CMK (cell line): ENCODE data around the gene TEX22.

Experiments
- DNase-seq: peaks from one replicate; pipeline ENCODE4 v3.0.0-alpha.2; 2010; ENCODE audit warnings: low read depth

Gene TEX22

GRCh38 chr14:105420974-105421674, 22.8 kb downstream of the TEX22 start:
- DNase-seq = no peak

GRCh38 chr14:105421723-105422615, 23.6 kb downstream of the TEX22 start:
- no peak for DNase-seq

DNA sequence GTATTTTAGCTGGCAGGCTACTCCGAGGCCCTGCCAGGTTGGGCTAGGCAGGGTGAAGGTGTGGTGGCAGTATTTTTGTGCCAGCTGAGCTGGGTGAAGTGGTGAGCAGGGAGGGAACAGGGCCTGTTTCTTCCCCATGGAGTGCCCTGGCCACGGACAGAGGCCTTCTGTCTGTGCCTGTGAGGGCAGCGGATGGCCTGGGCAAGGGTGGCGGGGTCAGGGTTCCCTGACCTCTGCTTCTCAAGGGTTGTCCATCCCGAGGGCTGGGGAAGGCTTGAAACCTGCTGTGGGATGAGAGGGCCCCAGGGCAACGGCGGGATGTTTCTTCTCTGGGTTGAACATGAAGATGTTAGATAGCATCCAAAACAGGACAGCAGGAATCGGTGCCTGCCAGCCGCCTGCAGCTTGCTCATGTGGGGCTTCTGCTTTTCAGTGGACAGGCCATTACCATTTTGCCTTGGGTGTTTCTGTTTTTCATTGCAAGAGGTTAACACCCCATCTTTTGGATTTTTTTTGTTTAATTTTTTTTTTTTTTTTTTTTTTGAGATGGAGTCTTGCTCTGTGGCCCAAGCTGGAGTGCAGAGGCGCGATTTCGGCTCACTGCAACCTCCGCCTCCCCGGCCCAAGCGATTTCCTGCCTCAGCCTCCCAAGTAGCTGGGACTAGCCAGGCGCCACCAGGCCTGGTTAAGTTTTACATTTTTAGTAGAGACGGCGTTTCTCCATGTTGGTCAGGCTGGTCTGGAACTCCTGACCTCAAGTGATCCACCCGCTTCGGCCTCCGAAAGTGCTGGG, 24.6 kb downstream of the TEX22 start:
- no peak for DNase-seq

DNA sequence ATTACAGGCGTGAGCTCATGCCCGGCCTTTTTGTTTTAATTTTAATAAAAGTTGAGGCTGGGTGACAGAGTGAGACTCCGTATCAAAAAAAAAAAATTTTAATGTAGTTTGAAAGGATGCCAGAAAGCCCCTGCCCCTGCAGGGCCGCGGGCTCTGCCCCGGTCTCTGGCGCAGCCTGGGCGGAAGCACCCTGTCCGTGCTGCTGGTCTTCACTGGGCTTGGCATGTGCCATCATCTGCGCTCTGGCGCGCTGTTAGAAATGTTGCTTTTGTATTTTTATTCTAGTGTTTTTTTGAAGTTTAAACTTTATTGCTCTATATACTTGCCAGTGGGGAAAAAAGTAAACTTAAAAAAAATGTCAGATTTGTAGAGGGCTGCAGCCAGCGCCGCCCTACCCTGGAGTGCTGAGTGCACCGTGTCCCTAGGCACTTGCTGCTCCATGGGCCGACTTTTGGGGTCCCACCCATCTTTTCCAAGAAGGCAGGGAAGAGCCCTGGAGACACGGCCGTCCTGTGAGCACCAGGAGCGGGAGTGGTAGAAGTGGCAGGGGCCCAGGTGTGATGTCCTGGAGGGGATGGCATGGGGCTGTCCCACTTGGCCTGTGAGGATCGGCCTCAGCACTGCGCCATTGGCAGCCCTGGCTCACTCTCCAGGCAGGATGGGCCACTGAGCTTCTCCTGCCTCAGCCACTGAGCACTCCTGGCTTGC, 25.3 kb downstream of the TEX22 start:
- DNase-seq = no peak

DNA sequence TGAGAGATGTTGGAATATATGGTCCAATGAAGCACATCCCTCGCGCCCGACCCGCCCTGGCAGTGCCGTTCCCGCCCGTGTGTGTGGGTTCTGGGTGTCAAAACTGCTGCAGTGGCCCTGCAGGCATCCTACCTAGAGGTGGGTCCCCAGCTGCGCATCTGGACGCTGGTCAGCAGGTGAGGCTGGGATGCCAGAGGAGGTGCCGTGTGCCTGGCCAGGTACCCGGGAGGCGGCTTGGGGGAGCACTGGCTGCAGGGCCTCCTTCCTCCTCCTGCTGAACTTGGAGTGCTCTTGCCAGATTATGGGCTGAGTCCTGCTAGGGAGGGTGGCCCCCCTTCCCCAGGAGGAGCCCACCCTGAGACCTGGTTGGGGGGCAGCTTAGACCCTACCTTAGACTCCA, 26.5 kb downstream of the TEX22 start:
- DNase-seq = no peak

- DNase-seq = no peak
Observed at GRCh38 chr14:105425823-105426247, 27.5 kb downstream of the TEX22 start.

DNA sequence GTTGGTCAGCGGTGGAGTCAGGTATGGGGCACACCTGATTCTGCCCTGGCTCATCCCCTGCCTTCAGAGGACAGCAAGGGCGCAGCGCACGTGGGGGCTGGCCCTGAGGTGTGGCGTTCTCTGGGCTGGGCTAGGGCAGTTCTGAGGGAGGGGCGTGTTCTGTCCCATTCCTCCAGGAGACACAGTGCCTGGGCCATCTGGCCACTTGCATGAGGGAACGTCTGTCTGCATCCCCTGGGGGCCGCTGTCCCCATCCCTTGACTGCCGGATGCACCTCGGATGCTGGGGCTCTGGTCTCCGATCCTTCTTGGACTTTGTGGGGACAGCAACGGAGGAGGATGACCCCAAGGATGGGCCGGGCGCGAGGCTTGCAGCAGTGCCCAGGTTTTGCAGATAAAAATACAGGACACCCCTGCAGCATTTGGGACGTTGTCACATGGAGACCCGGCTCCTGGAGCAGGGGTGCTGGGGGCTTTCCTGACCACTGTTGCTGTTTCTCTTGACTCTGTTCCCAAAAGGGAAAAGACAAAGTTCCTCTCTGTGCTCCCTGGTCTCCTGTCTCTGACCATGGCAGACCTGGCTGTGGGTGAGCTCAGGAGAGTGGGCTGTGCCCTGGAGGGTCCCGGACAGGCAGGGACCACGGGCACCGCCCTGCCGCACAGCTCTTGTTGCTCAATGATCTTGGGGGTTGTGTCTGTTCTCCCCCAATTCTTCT, 28.2 kb downstream of the TEX22 start:
- DNase-seq = no peak

DNA sequence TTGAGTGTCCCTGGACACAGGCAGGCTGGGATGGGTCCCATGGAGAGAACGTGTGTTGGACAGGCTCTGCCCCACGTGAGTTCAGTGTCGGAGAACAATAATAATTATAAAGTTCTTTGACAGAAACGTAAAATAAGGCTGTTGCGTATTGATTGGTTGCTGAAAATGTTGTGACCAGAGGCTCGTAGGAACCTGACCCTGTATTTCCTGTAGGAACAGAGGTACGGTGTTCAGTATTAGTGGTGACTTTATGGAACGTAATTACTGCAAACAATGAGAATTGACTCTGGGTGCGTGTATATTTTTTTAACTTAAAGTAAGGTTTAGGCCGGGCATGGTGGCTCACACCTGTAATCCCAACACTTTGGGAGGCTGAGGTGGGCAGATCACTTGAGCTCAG, 29.1 kb downstream of the TEX22 start:
- no peak for DNase-seq

- DNase-seq = no peak
Observed at GRCh38 chr14:105427936-105428485, 29.7 kb downstream of the TEX22 start.

DNA sequence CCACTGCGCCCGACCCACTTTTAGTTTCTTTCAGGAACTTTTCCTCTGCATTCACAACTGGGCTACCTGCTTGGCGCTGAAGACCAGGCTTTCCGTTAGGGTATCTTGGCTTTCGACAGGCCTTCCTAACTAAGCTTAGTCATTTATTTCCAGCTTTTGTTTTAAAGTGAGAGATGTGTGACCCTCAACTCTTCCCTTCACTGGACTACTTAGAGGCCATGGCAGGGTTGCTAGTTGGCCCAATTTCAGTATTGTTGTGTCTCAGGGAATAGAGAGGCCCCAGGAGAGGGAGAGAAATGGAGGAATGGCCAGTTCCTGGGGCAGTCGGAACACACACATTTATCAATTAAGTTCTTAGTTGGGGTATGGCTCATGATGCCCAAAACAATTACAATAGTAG, 31.7 kb downstream of the TEX22 start:
- no peak for DNase-seq

DNA sequence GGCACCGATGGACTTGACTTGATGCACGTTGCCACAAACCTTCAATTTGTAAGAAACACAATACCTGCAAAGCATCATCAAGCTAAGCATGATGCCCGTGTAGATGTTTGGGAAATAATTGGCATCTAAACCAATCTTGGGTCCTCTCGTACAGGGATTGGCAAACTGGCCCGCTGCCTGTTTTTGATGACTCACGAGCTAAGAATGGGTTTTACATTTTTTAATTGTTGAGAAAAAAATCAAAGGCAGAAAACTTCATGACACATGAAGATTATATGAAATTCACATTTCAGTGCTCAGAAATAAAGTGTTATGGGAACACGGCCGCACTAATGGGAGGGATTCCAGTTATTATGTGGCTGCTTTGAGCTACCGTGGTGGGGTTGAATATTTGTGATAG, 32.2 kb downstream of the TEX22 start:
- no peak for DNase-seq

DNA sequence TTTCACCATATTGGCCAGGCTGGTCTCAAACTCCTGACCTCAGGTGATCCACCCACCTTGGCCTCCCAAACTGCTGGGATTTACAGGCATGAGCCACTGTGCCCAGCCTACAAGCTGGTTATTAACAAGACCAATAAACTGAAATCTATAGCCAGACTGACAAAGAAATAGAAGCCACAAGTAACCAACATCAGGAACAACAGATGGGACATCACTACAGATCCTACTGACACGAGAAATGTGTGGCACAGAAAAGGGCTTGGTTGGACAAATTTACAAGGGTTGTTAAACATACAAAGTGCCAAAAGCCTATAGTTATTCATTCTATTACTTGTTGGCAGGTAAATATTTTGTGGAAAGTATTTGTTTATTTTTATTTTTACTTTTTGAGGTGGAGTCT, 32.9 kb downstream of the TEX22 start:
- no peak for DNase-seq

GRCh38 chr14:105432657-105433056, 34.3 kb downstream of the TEX22 start:
- DNase-seq = no peak

DNA sequence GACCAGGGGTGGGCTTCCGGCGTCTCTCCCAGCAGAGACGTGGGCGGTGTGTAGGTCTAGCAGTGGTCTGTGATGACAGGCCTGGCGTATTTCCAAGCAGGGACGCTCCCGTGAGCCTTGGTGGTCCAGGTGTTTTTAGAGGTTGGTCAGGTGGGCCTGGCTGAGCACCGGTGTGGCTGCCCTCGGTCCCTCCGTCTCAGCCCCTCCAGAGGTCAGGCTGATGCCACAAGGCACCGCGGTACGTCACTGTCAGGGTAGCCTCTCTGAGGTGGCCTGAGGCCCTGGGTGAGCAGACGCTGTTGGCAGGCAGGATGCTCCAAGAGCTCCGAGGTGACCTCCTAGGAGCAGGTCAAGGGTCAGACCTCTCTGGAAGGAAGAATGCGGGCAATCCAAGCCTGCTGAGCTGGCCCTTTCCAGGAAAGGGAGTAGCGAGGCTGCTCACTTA, 34.8 kb downstream of the TEX22 start:
- DNase-seq = no peak

DNA sequence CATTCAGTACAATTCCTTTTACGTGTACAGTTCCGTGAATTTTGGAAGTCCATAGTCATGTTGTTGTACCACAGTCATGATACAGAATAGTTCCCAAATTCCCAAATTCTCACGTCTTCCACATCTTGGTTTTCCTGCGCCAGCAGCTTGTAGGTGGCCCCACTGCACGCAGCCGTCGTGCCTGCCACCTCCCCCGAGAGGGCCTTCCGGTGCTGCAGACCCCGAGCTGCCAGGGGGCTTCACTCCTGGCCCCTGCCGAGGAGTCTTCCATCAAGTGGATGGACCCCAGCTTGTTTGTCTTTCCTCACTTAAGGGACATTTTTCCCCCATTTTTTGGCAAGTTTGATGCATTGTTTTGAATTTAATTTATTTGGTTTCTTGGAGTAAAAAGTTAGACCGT, 38.1 kb downstream of the TEX22 start:
- DNase-seq = no peak

DNA sequence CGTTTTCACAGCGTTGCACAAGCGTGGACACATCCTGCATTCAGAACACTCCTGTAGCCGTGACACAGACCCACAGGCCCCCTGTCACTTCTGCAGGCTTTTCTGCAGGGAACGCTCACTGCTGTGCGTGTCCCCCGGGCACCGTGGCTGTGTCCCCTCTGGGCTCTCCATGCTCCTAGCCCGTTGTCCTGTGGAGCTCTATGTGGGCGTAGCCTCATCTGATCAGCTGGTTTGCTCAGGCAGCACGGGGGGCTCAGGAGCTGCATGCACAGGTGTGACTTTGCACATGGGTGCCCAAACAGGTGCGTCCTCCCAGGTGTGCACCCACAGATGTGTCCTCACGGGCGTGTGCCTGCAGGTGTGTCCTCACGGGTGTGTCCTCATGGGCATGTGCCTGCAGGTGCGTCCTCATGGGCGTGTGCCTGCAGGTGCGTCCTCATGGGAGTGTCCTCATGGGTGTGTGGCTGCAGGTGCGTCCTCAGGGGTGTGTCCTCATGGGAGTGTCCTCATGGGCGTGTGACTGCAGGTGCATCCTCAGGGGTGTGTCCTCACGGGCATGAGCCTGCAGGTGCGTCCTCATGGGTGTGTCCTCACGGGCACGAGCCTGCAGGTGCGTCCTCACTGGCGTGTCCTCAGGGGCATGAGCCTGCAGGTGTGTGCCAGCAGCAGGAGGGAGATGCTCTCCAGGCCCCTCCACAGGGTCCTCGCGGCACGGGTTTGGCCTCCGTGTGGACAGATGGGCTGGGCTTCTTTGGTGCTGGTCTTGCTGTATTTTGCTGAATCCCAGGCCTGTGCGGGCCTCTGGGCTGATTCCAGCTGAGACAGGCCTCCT, 38.8 kb downstream of the TEX22 start:
- no peak for DNase-seq

DNA sequence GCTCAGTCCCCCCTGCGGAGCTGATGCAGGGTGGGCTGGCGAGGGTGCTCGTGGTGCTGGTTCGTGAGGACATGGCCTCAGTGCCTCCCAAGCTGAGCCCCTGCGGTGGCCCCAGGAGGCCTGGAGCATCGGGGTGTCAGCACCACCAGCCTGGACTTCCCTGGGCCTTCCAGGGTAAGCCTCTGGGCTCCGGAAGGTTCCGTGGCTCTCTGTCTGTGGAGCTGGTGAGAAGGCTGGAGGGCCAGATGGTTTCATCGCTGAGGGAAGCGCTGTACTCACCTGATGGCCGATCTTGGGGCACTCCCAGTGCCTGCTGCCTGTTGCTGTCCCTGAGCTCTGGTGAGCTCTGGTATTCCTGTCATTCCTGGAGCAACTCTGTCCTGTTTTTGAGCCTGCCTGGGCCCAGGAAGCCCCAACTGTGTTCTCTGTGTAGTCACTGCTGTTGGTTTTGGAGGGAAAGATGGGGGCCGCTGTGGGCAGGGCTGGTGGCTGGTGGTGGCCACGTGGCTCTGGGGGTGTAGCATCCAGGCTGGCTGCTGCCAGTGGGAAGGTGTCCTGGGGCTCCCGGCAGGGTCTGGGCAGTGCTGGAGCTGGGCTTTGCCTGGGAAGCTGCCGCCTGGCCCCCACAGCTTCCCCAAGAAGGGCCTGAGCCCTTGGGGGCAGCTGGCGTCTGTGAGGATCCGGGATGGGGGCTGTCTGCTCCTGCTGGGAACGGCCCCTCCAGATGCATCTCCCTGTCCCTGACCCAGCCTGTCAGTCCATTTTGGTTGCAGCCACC, 39.6 kb downstream of the TEX22 start:
- no peak for DNase-seq

DNA sequence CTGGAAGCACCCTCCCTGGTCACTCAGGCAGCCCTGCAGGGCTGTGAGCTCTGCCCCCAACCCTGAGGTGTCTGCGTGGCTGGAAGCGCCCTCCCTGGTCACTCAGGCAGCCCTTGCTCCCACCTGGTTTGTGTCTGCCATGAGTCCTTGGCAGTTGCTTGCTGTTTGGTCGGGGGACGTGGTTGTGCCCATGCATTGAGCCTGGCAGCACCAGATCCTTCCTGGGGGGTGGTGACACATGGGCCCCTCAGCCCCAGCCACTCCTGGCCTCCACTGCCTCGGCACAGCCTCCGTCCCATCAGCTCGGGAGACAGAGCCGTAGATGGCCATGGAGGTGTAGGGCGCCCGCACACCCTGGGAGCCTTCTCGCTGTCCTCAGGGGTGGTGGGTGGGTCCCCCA, 40.8 kb downstream of the TEX22 start:
- DNase-seq = no peak
